Skin of body (tissue), 2 donors: ENCODE data around the gene TBRG4. TPM values are rescaled to one million over a fixed set of nuclear protein-coding genes. Genes with fewer than 3 reads are reported as not detected.
"Not testable (repeated sequence)": the region's sequence is repeated elsewhere in the genome, so short reads cannot be mapped to it uniquely, and the experiment has no call there.

Experiments
- DNase-seq: peaks from one replicate; lab custom pipeline; 2025; lab: John Stamatoyannopoulos, UW
- total RNA-seq: library from RNA; depleted of rRNA; stranded (reverse); fragments of >200 nt; gene quantifications from one replicate; pipeline ENCODE4 v1.2.3, GENCODE V29; 2014

The TBRG4 gene
- total RNA-seq, 1 donor from 2014 or later, result 34.1 TPM

GRCh38 chr7:45118292-45118691 lies 6.8 kb upstream of the TBRG4 start:
- no peak for DNase-seq

GRCh38 chr7:45117582-45117981 lies 6.1 kb upstream of the TBRG4 start:
- DNase-seq, result no peak

- DNase-seq, result no peak
Observed at GRCh38 chr7:45116048-45116447, 4.6 kb upstream of the TBRG4 start.

- no peak for DNase-seq
Observed at GRCh38 chr7:45114926-45115325, 3.4 kb upstream of the TBRG4 start.

- DNase-seq, result not testable (repeated sequence)
Observed at GRCh38 chr7:45114257-45114656, 2.8 kb upstream of the TBRG4 start.

GRCh38 chr7:45112648-45113047 lies 1.2 kb upstream of the TBRG4 start:
- DNase-seq, result no peak

GRCh38 chr7:45108863-45109262 lies 2.6 kb downstream of the TBRG4 start:
- DNase-seq, result no peak

GRCh38 chr7:45107356-45107755 lies 4.1 kb downstream of the TBRG4 start:
- no peak for DNase-seq

GRCh38 chr7:45106820-45107219 lies 4.7 kb downstream of the TBRG4 start:
- DNase-seq, result no peak

GRCh38 chr7:45105588-45106188 lies 5.8 kb downstream of the TBRG4 start:
- no peak for DNase-seq

GRCh38 chr7:45104844-45105587 lies 6.5 kb downstream of the TBRG4 start:
- DNase-seq, result no peak

- DNase-seq, result no peak
Observed at GRCh38 chr7:45103958-45104843, 7.3 kb downstream of the TBRG4 start.

GRCh38 chr7:45102785-45103712 lies 8.4 kb downstream of the TBRG4 start:
- no peak for DNase-seq

GRCh38 chr7:45101748-45102147 lies 9.7 kb downstream of the TBRG4 start:
- DNase-seq, result no peak

GRCh38 chr7:45100761-45101480 lies 10.6 kb downstream of the TBRG4 start:
- no peak for DNase-seq

GRCh38 chr7:45099891-45100760 lies 11.4 kb downstream of the TBRG4 start:
- DNase-seq, result no peak

GRCh38 chr7:45098983-45099839 lies 12.3 kb downstream of the TBRG4 start:
- DNase-seq, result no peak

- DNase-seq, result no peak
Observed at GRCh38 chr7:45092931-45093235, 18.6 kb downstream of the TBRG4 start.
